CD14-positive monocyte (primary cell): Measurements from ENCODE around the gene HS3ST4. TPM values are rescaled to one million over a fixed set of nuclear protein-coding genes. Genes with fewer than 3 reads are reported as not detected.

ENCODE experiments used
- DNase-seq, 3 donors: peaks; one replicate each; pipeline ENCODE4 v3.0.0-alpha.2; 2011 to 2022
- H2AFZ ChIP-seq: 2 replicates; pipeline ENCODE4 v1.6.0; 2012; ENCODE audit warnings: mild to moderate bottlenecking, low read depth, low read length, inconsistent platforms; ENCODE audit not compliant: insufficient read depth, poor library complexity, severe bottlenecking
- H3K27ac ChIP-seq, 2 donors: 1 replicate in 1 of 2; 2 replicates in 1 of 2; pipeline ENCODE4 v1.5.1; 2012 to 2013; ENCODE audit warnings: low read length in 2 of 2, control low read depth in 1 of 2, inconsistent platforms in 1 of 2, low read depth in 1 of 2, mild to moderate bottlenecking in 1 of 2
- H3K27me3 ChIP-seq, 2 donors: one replicate each; pipeline versions ENCODE4 v1.6.0 to v1.6.1; 2011 to 2013; ENCODE audit warnings: low read length in 2 of 2; ENCODE audit not compliant: control insufficient read depth in 2 of 2, insufficient read depth in 2 of 2
- H3K36me3 ChIP-seq, 2 donors: replicated peaks in 1 of 2; 1 replicate in 1 of 2; 2 replicates in 1 of 2; pipeline versions ENCODE4 v1.5.1 to v1.6.1; 2012 to 2013; ENCODE audit warnings: low read length in 2 of 2, control low read depth in 1 of 2, inconsistent platforms in 1 of 2, mild to moderate bottlenecking in 1 of 2; ENCODE audit not compliant: insufficient read depth in 2 of 2, control insufficient read depth in 1 of 2
- H3K4me1 ChIP-seq, 2 donors: 1 replicate in 1 of 2; 2 replicates in 1 of 2; pipeline versions ENCODE4 v1.5.1 to v1.6.1; 2012 to 2013; ENCODE audit warnings: low read length in 2 of 2, control low read depth in 1 of 2, inconsistent platforms in 1 of 2, mild to moderate bottlenecking in 1 of 2, moderate library complexity in 1 of 2; ENCODE audit not compliant: insufficient read depth in 2 of 2, control insufficient read depth in 1 of 2
- H3K4me2 ChIP-seq: replicated peaks from 2 replicates; pipeline ENCODE3; 2012; ENCODE audit warnings: low read length, moderate library complexity, mild to moderate bottlenecking; ENCODE audit not compliant: poor library complexity, severe bottlenecking; ENCODE audit errors: extremely low read depth
- H3K4me3 ChIP-seq, 3 experiments: fragments of 200-600 bp in 1 of 3; sonication (generic) in 1 of 3; replicated peaks in 1 of 3; 1 replicate in 2 of 3; 2 replicates in 1 of 3; pipeline ENCODE4 v1.5.1; 2011 to 2013; ENCODE audit warnings: low read length in 3 of 3, mild to moderate bottlenecking in 3 of 3, control low read depth in 2 of 3, low read depth in 2 of 3, inconsistent platforms in 1 of 3, moderate library complexity in 1 of 3
- H3K79me2 ChIP-seq: 2 replicates; pipeline ENCODE4 v1.6.0; 2012; ENCODE audit warnings: mild to moderate bottlenecking, control low read depth, inconsistent platforms, low read length, moderate library complexity; ENCODE audit not compliant: insufficient read depth
- H3K9ac ChIP-seq: 2 replicates; pipeline ENCODE4 v1.6.0; 2017; ENCODE audit warnings: low read length, mild to moderate bottlenecking; ENCODE audit not compliant: insufficient read depth, poor library complexity, severe bottlenecking
- H3K9me3 ChIP-seq, 2 donors: replicated peaks in 1 of 2; 1 replicate in 1 of 2; 2 replicates in 1 of 2; pipeline versions ENCODE4 v1.5.1 to v1.6.1; 2012 to 2013; ENCODE audit warnings: low read length in 2 of 2, control low read depth in 1 of 2; ENCODE audit not compliant: control insufficient read depth in 1 of 2, insufficient read depth in 1 of 2
- H4K20me1 ChIP-seq: 2 replicates; pipeline ENCODE4 v1.6.0; 2012; ENCODE audit warnings: mild to moderate bottlenecking, low read length, control low read depth, moderate library complexity; ENCODE audit not compliant: insufficient read depth
- H3K27ac Mint-ChIP-seq, 7 donors: one replicate each; pipeline ENCODE4 v1.8.0; 2020; ENCODE audit warnings: mild to moderate bottlenecking in 7 of 7, mixed read lengths in 7 of 7, moderate library complexity in 6 of 7, inconsistent platforms in 2 of 7
- H3K27me3 Mint-ChIP-seq, 3 donors: one replicate each; pipeline ENCODE4 v1.8.0; 2021 to 2022; ENCODE audit warnings: low read depth in 3 of 3, mild to moderate bottlenecking in 3 of 3, mixed read lengths in 3 of 3, moderate library complexity in 3 of 3, inconsistent platforms in 1 of 3
- H3K36me3 Mint-ChIP-seq, 2 donors: one replicate each; pipeline ENCODE4 v1.8.0; 2020; ENCODE audit warnings: mixed read lengths in 2 of 2, inconsistent platforms in 1 of 2, mild to moderate bottlenecking in 1 of 2
- H3K4me1 Mint-ChIP-seq: one replicate; pipeline ENCODE4 v1.8.0; 2020; ENCODE audit warnings: mild to moderate bottlenecking, mixed read lengths
- H3K4me3 Mint-ChIP-seq, 2 donors: one replicate each; pipeline ENCODE4 v1.8.0; 2020; ENCODE audit warnings: mild to moderate bottlenecking in 2 of 2, mixed read lengths in 2 of 2, moderate library complexity in 1 of 2
- H3K9me3 Mint-ChIP-seq, 7 donors: one replicate each; pipeline ENCODE4 v1.8.0; 2020 to 2022; ENCODE audit warnings: mixed read lengths in 7 of 7, mild to moderate bottlenecking in 6 of 7, moderate library complexity in 6 of 7, inconsistent platforms in 2 of 7
- WGBS: methylation state at CpG from one replicate; pipeline ENCODE4 v1.1.5; 2013; ENCODE audit warnings: missing lambda C conversion rate; ENCODE audit not compliant: insufficient coverage; 5-methylcytosine and 5-hydroxymethylcytosine counted together
- intact Hi-C, 2 donors: fragments of 100-400 bp; cut with micrococcal nuclease; formaldehyde crosslinking; loops; one replicate each; pipeline versions ENCODE4 v1.15.0 to v1.15.1; 2023
- polyA plus RNA-seq, 3 donors: library from polyadenylated mRNA; depleted of rRNA in 1 of 3; unstranded in 2 of 3; stranded (reverse) in 1 of 3; fragments of 300-500 nt in 2 of 3; fragments of >200 nt in 1 of 3; fragmentation: Illumina TruSeq in 2 of 3; gene quantifications; 1 replicate in 2 of 3; 2 replicates in 1 of 3; pipeline ENCODE4 v1.2.3, GENCODE V29; 2012 to 2021
- TF ChIP-seq, protein P1 (sequence below): fragments of 200-600 bp; IDR thresholded peaks from one replicate; pipeline ENCODE4 v1.8.0; 2022; ENCODE audit warnings: antibody characterized with exemption, mild to moderate bottlenecking

Gene HS3ST4
- polyA plus RNA-seq, 3 donors = not detected

- no peak for DNase-seq
- Mint-ChIP-seq H3K27ac (no peak overlapping the region), H3K4me3 (no peak overlapping the region), H3K9me3 (peaks cover 3 to 11% (median 4%) of the 10 kb centered on the region in 7 donors), H3K4me1 (no peaks in the 10 kb centered on the region), H3K27me3 (peaks cover 0 to 1% (median 0%) of the 10 kb centered on the region in 3 donors), H3K36me3 (no peaks in the 10 kb centered on the region)
- TF ChIP-seq, protein P1, sequence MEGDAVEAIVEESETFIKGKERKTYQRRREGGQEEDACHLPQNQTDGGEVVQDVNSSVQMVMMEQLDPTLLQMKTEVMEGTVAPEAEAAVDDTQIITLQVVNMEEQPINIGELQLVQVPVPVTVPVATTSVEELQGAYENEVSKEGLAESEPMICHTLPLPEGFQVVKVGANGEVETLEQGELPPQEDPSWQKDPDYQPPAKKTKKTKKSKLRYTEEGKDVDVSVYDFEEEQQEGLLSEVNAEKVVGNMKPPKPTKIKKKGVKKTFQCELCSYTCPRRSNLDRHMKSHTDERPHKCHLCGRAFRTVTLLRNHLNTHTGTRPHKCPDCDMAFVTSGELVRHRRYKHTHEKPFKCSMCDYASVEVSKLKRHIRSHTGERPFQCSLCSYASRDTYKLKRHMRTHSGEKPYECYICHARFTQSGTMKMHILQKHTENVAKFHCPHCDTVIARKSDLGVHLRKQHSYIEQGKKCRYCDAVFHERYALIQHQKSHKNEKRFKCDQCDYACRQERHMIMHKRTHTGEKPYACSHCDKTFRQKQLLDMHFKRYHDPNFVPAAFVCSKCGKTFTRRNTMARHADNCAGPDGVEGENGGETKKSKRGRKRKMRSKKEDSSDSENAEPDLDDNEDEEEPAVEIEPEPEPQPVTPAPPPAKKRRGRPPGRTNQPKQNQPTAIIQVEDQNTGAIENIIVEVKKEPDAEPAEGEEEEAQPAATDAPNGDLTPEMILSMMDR = no peak
- Histone ChIP-seq H3K4me3 (no peak overlapping the region), H3K9me3 (no peaks in the 10 kb centered on the region), H3K27me3 (no peaks in the 10 kb centered on the region), H3K79me2 (no peaks in the 10 kb centered on the region), H3K9ac (no peak overlapping the region), H3K4me1 (no peaks in the 10 kb centered on the region), H2AFZ (no peak overlapping the region), H3K4me2 (no peak overlapping the region), H3K36me3 (no peaks in the 10 kb centered on the region), H3K27ac (no peak overlapping the region), H4K20me1 (no peaks in the 10 kb centered on the region)
- 80% methylated on average over 1 of the region's 4 CpGs for WGBS
- intact Hi-C loops = no loop called here
Observed at GRCh38 chr16:25977121-25977520, 285.4 kb downstream of the HS3ST4 start.

- TF ChIP-seq, protein P1 = no peak
- no peak overlapping the region for H2AFZ ChIP-seq
- no peaks in the 10 kb centered on the region for H3K79me2 ChIP-seq
- intact Hi-C loops = no loop called here
- H4K20me1 ChIP-seq = no peaks in the 10 kb centered on the region
- H3K36me3 ChIP-seq = no peaks in the 10 kb centered on the region
- H3K36me3 Mint-ChIP-seq = no peaks in the 10 kb centered on the region
- no peaks in the 10 kb centered on the region for H3K4me1 ChIP-seq
- H3K9me3 ChIP-seq = peaks cover 0 to 6% of the 10 kb centered on the region in 2 donors
- H3K27ac ChIP-seq = no peak overlapping the region
- H3K9ac ChIP-seq = no peak overlapping the region
- no peak for DNase-seq
- H3K4me3 Mint-ChIP-seq = no peak overlapping the region
- no peaks in the 10 kb centered on the region for H3K27me3 ChIP-seq
- no peak overlapping the region for H3K27ac Mint-ChIP-seq
- no peak overlapping the region for H3K4me2 ChIP-seq
- peaks cover 3 to 8% (median 5%) of the 10 kb centered on the region in 7 donors for H3K9me3 Mint-ChIP-seq
- no peaks in the 10 kb centered on the region for H3K27me3 Mint-ChIP-seq
- no peaks in the 10 kb centered on the region for H3K4me1 Mint-ChIP-seq
- no peak overlapping the region for H3K4me3 ChIP-seq
Observed at GRCh38 chr16:25978218-25978617, 286.5 kb downstream of the HS3ST4 start.
